Fibroblast of pulmonary artery (primary cell): Measurements from ENCODE around the gene SLC22A14.
A peak's percentile ranks its signal among the peaks of the same experiment; 100 is the strongest.

ENCODE experiments used
- DNase-seq: peaks from one replicate; pipeline ENCODE4 v3.0.0-alpha.2; 2010; ENCODE audit warnings: low read depth
- H3K4me3 ChIP-seq: replicated peaks from 2 replicates; pipeline ENCODE4 v1.5.1; 2011; ENCODE audit warnings: low read depth, mild to moderate bottlenecking, control low read depth, low read length, moderate library complexity
- TF ChIP-seq, protein P1 (sequence below): IDR thresholded peaks from 2 replicates; pipeline ENCODE4 v1.5.1; 2011; ENCODE audit warnings: mild to moderate bottlenecking, control low read depth, low read length, inconsistent platforms; ENCODE audit errors: missing control alignments

Gene SLC22A14

DNA sequence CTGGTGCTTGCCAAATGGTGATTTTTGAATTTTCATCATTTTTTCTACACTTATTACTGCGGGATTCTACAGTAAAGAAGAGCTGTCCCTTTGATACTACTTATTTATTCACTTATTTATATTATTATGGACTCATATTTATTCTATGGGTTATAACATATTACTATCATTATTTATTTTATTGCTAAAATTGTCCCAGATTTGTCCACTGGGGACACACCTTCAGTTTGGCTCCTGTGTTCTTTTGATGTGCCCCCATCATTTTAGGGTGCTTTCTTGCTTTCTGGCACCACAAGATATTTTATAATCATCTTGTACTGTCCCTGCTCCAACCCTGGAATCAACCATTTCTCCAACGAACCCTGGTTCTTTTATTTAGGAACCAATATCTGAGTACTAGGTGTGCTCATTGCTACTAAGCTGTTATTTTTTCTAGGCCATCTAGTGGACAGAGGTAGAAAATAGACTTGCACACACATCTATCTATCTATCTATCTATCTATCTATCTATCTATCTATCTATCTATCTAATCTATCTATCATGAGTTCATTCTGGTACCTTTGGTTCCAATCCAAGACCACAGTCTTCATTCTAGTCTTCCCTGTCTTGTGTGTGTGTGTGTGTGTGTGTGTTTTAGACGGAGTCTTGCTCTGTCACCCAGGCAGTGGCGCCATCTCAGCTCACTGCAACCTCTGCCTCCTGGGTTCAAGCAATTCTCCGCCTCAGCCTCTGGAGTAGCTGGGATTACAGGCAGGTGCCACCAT lies 16.0 kb downstream of the SLC22A14 start:
- TF ChIP-seq, protein P1, sequence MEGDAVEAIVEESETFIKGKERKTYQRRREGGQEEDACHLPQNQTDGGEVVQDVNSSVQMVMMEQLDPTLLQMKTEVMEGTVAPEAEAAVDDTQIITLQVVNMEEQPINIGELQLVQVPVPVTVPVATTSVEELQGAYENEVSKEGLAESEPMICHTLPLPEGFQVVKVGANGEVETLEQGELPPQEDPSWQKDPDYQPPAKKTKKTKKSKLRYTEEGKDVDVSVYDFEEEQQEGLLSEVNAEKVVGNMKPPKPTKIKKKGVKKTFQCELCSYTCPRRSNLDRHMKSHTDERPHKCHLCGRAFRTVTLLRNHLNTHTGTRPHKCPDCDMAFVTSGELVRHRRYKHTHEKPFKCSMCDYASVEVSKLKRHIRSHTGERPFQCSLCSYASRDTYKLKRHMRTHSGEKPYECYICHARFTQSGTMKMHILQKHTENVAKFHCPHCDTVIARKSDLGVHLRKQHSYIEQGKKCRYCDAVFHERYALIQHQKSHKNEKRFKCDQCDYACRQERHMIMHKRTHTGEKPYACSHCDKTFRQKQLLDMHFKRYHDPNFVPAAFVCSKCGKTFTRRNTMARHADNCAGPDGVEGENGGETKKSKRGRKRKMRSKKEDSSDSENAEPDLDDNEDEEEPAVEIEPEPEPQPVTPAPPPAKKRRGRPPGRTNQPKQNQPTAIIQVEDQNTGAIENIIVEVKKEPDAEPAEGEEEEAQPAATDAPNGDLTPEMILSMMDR = peak; percentile 43
- DNase-seq = peak; percentile 24
- no peak overlapping the region for H3K4me3 ChIP-seq

DNA sequence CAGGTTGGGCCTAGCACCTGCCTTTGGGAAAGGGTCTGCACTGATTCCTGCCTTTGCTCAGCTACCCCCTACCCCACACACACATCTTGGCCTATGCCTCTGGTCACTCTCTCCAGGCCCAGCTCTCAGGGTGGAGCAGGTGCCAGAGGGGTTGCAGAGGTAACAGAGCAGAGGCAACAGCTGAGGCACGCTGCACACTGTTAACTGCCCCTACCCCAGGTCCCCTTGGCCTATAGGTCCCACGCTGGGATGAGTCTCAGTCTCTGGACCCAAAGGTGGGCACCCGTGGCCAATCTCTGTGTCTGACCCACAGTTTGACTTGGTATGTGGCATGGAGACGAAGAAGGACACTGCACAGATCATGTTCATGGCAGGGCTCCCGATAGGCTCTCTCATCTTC lies 24.8 kb downstream of the SLC22A14 start:
- no peak for DNase-seq
- no peak overlapping the region for H3K4me3 ChIP-seq
- TF ChIP-seq, protein P1 = no peak

DNA sequence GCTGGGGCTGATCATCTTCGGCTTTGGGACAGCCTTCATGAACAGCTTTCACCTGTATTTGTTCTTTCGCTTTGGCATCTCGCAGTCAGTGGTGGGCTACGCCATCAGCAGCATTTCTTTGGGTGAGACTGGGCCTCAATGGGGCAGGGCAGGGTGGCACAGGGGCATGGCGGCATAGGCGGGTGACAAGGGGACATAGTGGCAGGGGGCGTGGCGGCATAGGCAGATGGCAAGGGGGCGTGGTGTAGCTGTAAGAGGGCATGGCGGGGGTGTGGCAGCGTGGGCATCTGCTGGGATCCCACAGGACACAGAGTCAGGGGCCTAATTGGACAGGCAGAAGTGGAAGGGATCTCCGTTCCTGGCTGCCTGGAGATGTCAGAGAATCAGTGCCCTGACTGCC lies 25.5 kb downstream of the SLC22A14 start:
- no peak for DNase-seq
- H3K4me3 ChIP-seq = no peak overlapping the region
- TF ChIP-seq, protein P1 = no peak

DNA sequence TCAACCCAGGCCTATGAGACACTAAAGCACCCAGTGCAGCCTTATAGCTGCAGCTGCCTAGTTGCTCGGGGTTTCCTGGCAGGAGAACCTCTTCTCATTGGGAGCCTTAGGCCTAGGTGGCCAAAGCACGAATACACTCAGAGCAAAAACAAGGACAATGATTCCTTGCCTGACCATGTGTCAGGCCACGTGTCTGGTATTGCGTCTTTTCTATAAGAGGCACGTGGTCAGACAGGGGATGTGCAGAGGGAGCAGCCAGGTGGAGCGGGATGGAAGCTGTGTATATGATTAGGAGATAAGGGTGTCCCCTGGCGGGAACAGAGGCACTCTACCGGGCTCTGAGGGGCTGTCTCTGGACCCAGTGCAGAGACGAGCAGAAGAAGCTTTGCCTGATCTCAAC lies 26.4 kb downstream of the SLC22A14 start:
- TF ChIP-seq, protein P1 = no peak
- no peak overlapping the region for H3K4me3 ChIP-seq
- DNase-seq = no peak

DNA sequence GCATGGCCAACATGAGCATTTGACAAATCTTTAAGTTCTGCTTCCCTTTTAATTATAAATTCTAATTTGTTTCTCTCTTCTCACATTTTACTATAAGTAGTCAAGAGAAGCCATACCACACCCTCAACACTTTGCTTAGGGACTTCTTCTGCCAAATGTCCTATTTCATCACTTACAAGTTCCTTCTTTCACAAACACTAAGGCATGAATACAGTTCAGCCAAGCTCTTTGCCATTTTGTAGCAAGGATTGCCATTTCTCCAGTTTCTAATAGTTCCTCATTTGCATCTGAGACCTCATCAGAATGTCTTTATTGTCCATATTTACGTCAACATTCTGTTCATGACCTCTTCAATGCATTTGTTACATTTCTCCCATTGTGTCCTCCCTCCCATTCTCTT lies 29.4 kb downstream of the SLC22A14 start:
- TF ChIP-seq, protein P1 = no peak
- DNase-seq = no peak
- H3K4me3 ChIP-seq = no peak overlapping the region

DNA sequence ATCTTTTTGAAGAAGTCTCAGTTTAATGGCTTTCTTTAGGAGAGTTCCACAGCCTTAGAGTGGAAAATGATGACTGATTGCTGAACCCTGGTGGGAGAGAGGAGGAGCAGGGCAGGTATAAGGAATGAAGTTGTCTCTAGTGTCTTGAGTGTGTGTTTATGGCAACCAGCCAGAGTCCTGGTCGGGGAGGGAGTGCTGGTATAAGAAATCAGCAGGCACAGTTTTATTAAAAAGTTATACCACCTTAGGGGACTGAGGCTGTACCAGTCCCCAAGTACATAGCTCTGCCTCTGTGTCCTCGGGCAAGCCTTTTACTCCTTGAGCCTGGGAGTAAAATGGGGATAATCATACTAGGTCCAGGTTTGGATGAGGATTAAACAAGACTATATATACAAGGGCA lies 29.8 kb downstream of the SLC22A14 start:
- no peak for DNase-seq
- TF ChIP-seq, protein P1 = no peak

DNA sequence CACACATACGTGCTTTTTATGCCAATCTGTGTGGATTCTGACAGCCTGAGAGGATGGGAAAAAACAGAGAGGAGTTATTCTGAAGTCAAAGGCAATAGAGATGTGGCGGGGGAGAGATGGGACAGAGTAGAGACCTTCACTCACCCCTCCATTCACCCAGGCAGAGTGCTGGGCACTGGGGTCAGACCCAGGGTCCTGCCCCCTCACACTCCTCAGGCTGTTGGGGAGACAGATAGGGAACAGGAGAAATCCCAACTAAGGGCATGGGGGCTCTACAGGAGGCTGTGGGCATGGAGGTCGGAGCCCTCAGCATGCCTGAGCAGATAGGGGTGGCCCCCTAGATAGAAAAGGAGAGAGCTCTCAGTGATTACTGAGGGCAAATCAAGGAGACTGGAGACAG lies 30.3 kb downstream of the SLC22A14 start:
- H3K4me3 ChIP-seq = no peak overlapping the region
- DNase-seq = no peak
- TF ChIP-seq, protein P1 = no peak

More for the DNA sequence above, 29.8 kb downstream of the SLC22A14 start:
- no peak overlapping the region for H3K4me3 ChIP-seq
